Measurements from ENCODE around the gene PPP1R13B.

The PPP1R13B gene

GRCh38 chr14:103762541-103762940 is 84.8 kb downstream of the PPP1R13B start:
- H3K36me3 ChIP-seq (replicated peaks in 1 of 2; ENCODE audit: control insufficient read depth in 2 of 2, insufficient read depth in 2 of 2, low read length in 2 of 2), result no peaks in the 10 kb centered on the region
- H3K4me1 ChIP-seq (ENCODE audit: control insufficient read depth in 2 of 2, insufficient read depth in 1 of 2, low read depth in 1 of 2, low read length in 2 of 2), result peaks cover 2 to 8% of the 10 kb centered on the region in 2 donors
- H4K8ac ChIP-seq (ENCODE audit: low read depth, low read length), result no peak overlapping the region
- no CpG with 5 or more reads among the region's 13 CpGs for WGBS, 2 donors (ENCODE audit: extremely low coverage in 2 of 2, insufficient read length in 2 of 2, insufficient replicate concordance in 1 of 2)
- no peaks in the 10 kb centered on the region for H3K27me3 ChIP-seq (ENCODE audit: control insufficient read depth in 3 of 3, insufficient read depth in 3 of 3, low read depth in 1 of 3, low read length in 3 of 3)
- H3K79me1 ChIP-seq (ENCODE audit: low read depth, low read length), result no peaks in the 10 kb centered on the region
- no peak overlapping the region for H2BK120ac ChIP-seq (ENCODE audit: low read depth, low read length)
- no peak overlapping the region for H3K9ac ChIP-seq (ENCODE audit: low read depth, low read length, poor library complexity)
- H2AK5ac ChIP-seq (ENCODE audit: low read depth, low read length), result no peak overlapping the region
- no peak overlapping the region for H3K27ac ChIP-seq (replicated peaks; ENCODE audit: low read length)
- no peak overlapping the region for H2BK5ac ChIP-seq (ENCODE audit: low read length)
- H3K14ac ChIP-seq (ENCODE audit: low read length), result no peak overlapping the region
- peaks cover 3 to 4% of the 10 kb centered on the region in 2 donors for H3K9me3 ChIP-seq (replicated peaks in 1 of 2; ENCODE audit: control insufficient read depth in 2 of 2, insufficient read depth in 1 of 2, low read depth in 1 of 2, low read length in 2 of 2)
- H3K4me3 ChIP-seq (ENCODE audit: low read length in 2 of 2), result no peak overlapping the region
- no peak overlapping the region for H2BK12ac ChIP-seq (ENCODE audit: low read length)
- H3K18ac ChIP-seq (ENCODE audit: low read length), result no peak overlapping the region
- DNase-seq (ENCODE audit: low spot score), result no peak
- no peak overlapping the region for H3K23ac ChIP-seq (ENCODE audit: low read depth, low read length, poor library complexity)
- H3K4me2 ChIP-seq (ENCODE audit: insufficient read depth, low read length, poor library complexity, severe bottlenecking), result no peak overlapping the region
- no peak overlapping the region for H4K91ac ChIP-seq (ENCODE audit: low read depth, low read length, poor library complexity)
- H3K4ac ChIP-seq (ENCODE audit: low read length), result no peak overlapping the region
- H2BK15ac ChIP-seq (ENCODE audit: low read length), result no peak overlapping the region
- peak overlapping the region; percentile 54 for H2AFZ ChIP-seq (ENCODE audit: low read length)

GRCh38 chr14:103762036-103762435 is 85.3 kb downstream of the PPP1R13B start:
- Histone ChIP-seq H2AFZ (ENCODE audit: low read length) (no peak overlapping the region), H2BK120ac (ENCODE audit: low read depth, low read length) (no peak overlapping the region), H4K91ac (ENCODE audit: low read depth, low read length, poor library complexity) (no peak overlapping the region), H3K4me2 (ENCODE audit: insufficient read depth, low read length, poor library complexity, severe bottlenecking) (no peak overlapping the region), H3K4ac (ENCODE audit: low read length) (no peak overlapping the region), H3K9me3 (replicated peaks in 1 of 2; ENCODE audit: control insufficient read depth in 2 of 2, insufficient read depth in 1 of 2, low read depth in 1 of 2, low read length in 2 of 2) (peaks cover 3 to 4% of the 10 kb centered on the region in 2 donors), H3K4me1 (ENCODE audit: control insufficient read depth in 2 of 2, insufficient read depth in 1 of 2, low read depth in 1 of 2, low read length in 2 of 2) (peaks cover 2 to 8% of the 10 kb centered on the region in 2 donors), H4K8ac (ENCODE audit: low read depth, low read length) (no peak overlapping the region), H3K18ac (ENCODE audit: low read length) (no peak overlapping the region), H3K27ac (replicated peaks; ENCODE audit: low read length) (no peak overlapping the region), H2AK5ac (ENCODE audit: low read depth, low read length) (no peak overlapping the region), H2BK15ac (ENCODE audit: low read length) (no peak overlapping the region), H3K36me3 (replicated peaks in 1 of 2; ENCODE audit: control insufficient read depth in 2 of 2, insufficient read depth in 2 of 2, low read length in 2 of 2) (no peaks in the 10 kb centered on the region), H2BK5ac (ENCODE audit: low read length) (no peak overlapping the region), H3K4me3 (ENCODE audit: low read length in 2 of 2) (no peak overlapping the region), H3K79me1 (ENCODE audit: low read depth, low read length) (no peaks in the 10 kb centered on the region), H3K27me3 (ENCODE audit: control insufficient read depth in 3 of 3, insufficient read depth in 3 of 3, low read depth in 1 of 3, low read length in 3 of 3) (no peaks in the 10 kb centered on the region), H3K14ac (ENCODE audit: low read length) (no peak overlapping the region), H2BK12ac (ENCODE audit: low read length) (no peak overlapping the region), H3K23ac (ENCODE audit: low read depth, low read length, poor library complexity) (no peak overlapping the region), H3K9ac (ENCODE audit: low read depth, low read length, poor library complexity) (no peak overlapping the region)
- no CpG with 5 or more reads among the region's 1 CpG for WGBS, 2 donors (ENCODE audit: extremely low coverage in 2 of 2, insufficient read length in 2 of 2, insufficient replicate concordance in 1 of 2)
- DNase-seq (ENCODE audit: low spot score), result no peak

DNA sequence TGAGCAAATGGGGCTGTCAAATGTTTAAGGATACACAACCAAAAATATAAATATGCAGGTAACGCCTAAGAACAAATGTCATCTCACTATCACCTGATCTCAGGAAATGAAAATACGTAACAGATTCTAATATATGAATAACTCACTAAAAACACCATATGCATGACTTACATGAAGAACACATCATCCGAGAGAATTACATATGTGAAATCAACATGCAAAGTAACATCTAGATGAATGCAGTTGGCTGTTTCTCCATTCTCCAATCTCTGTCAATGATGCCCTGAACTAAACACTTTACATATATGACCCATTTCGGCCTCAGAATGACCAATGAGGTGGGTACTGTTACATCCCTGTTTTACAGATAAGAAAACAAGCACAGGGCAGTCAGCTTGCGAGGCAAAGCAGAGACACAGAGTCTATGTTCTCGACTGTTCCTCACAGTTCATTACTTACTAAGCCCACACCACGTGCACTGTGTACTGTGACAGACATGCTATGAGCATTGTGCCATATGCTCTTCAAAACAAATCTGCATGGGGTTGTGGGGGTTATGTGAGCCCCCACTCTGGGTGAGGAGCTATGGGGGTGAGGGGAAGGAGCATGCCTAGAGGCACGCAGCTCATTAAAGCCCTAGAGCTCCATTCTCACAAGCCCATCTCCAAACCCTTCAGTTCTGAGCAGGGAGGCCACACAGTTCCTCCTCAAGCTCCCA is 89.2 kb downstream of the PPP1R13B start:
- no peak overlapping the region for H3K18ac ChIP-seq (ENCODE audit: low read length)
- H3K23ac ChIP-seq (ENCODE audit: low read depth, low read length, poor library complexity), result no peak overlapping the region
- H3K36me3 ChIP-seq (replicated peaks in 1 of 2; ENCODE audit: control insufficient read depth in 2 of 2, insufficient read depth in 2 of 2, low read length in 2 of 2), result no peaks in the 10 kb centered on the region
- H3K27me3 ChIP-seq (ENCODE audit: control insufficient read depth in 3 of 3, insufficient read depth in 3 of 3, low read depth in 1 of 3, low read length in 3 of 3), result no peaks in the 10 kb centered on the region
- H2AFZ ChIP-seq (ENCODE audit: low read length), result no peak overlapping the region
- DNase-seq (ENCODE audit: low spot score), result no peak
- no peak overlapping the region for H2BK12ac ChIP-seq (ENCODE audit: low read length)
- H3K4ac ChIP-seq (ENCODE audit: low read length), result no peak overlapping the region
- H2BK120ac ChIP-seq (ENCODE audit: low read depth, low read length), result no peak overlapping the region
- H3K27ac ChIP-seq (replicated peaks; ENCODE audit: low read length), result no peak overlapping the region
- WGBS, 2 donors (ENCODE audit: extremely low coverage in 2 of 2, insufficient read length in 2 of 2, insufficient replicate concordance in 1 of 2), result no CpG with 5 or more reads among the region's 8 CpGs
- no peak overlapping the region for H3K4me2 ChIP-seq (ENCODE audit: insufficient read depth, low read length, poor library complexity, severe bottlenecking)
- H3K79me1 ChIP-seq (ENCODE audit: low read depth, low read length), result no peaks in the 10 kb centered on the region
- no peak overlapping the region for H2BK15ac ChIP-seq (ENCODE audit: low read length)
- H3K4me3 ChIP-seq (ENCODE audit: low read length in 2 of 2), result no peak overlapping the region
- no peak overlapping the region for H2BK5ac ChIP-seq (ENCODE audit: low read length)
- no peaks in the 10 kb centered on the region for H3K9me3 ChIP-seq (replicated peaks in 1 of 2; ENCODE audit: control insufficient read depth in 2 of 2, insufficient read depth in 1 of 2, low read depth in 1 of 2, low read length in 2 of 2)
- no peak overlapping the region for H3K9ac ChIP-seq (ENCODE audit: low read depth, low read length, poor library complexity)
- no peak overlapping the region for H3K14ac ChIP-seq (ENCODE audit: low read length)
- peaks cover 2 to 3% of the 10 kb centered on the region in 2 donors for H3K4me1 ChIP-seq (ENCODE audit: control insufficient read depth in 2 of 2, insufficient read depth in 1 of 2, low read depth in 1 of 2, low read length in 2 of 2)
- no peak overlapping the region for H4K8ac ChIP-seq (ENCODE audit: low read depth, low read length)
- H2AK5ac ChIP-seq (ENCODE audit: low read depth, low read length), result no peak overlapping the region
- H4K91ac ChIP-seq (ENCODE audit: low read depth, low read length, poor library complexity), result no peak overlapping the region

DNA sequence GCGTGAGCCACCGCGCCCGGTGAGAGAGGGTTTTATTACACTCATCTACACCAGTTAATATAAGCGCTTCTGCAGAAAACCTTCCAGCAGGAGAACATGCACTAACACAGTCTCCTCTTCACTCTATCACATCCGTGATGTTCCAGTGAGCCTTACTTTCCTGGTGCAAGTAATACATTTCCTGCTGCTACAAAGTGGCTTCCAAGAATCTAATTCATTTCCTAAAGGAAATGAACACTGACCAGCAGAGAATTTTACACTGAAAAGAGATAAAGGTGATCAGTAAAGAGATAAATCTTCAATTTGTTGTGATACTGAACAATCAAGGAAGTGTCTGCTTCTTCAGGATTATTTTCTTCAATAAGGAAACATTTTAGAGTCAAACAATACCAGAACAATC is 92.3 kb downstream of the PPP1R13B start:
- Histone ChIP-seq H3K4me2 (ENCODE audit: insufficient read depth, low read length, poor library complexity, severe bottlenecking) (no peak overlapping the region), H2BK12ac (ENCODE audit: low read length) (no peak overlapping the region), H2AFZ (ENCODE audit: low read length) (no peak overlapping the region), H3K27ac (replicated peaks; ENCODE audit: low read length) (no peak overlapping the region), H3K9me3 (replicated peaks in 1 of 2; ENCODE audit: control insufficient read depth in 2 of 2, insufficient read depth in 1 of 2, low read depth in 1 of 2, low read length in 2 of 2) (no peaks in the 10 kb centered on the region), H2BK120ac (ENCODE audit: low read depth, low read length) (no peak overlapping the region), H3K4me1 (ENCODE audit: control insufficient read depth in 2 of 2, insufficient read depth in 1 of 2, low read depth in 1 of 2, low read length in 2 of 2) (no peaks in the 10 kb centered on the region), H2AK5ac (ENCODE audit: low read depth, low read length) (no peak overlapping the region), H3K14ac (ENCODE audit: low read length) (no peak overlapping the region), H2BK5ac (ENCODE audit: low read length) (no peak overlapping the region), H3K27me3 (ENCODE audit: control insufficient read depth in 3 of 3, insufficient read depth in 3 of 3, low read depth in 1 of 3, low read length in 3 of 3) (no peaks in the 10 kb centered on the region), H2BK15ac (ENCODE audit: low read length) (no peak overlapping the region), H3K18ac (ENCODE audit: low read length) (no peak overlapping the region), H4K8ac (ENCODE audit: low read depth, low read length) (no peak overlapping the region), H3K79me1 (ENCODE audit: low read depth, low read length) (no peaks in the 10 kb centered on the region), H3K4ac (ENCODE audit: low read length) (no peak overlapping the region), H3K23ac (ENCODE audit: low read depth, low read length, poor library complexity) (no peak overlapping the region), H3K9ac (ENCODE audit: low read depth, low read length, poor library complexity) (no peak overlapping the region), H3K4me3 (ENCODE audit: low read length in 2 of 2) (no peak overlapping the region), H3K36me3 (replicated peaks in 1 of 2; ENCODE audit: control insufficient read depth in 2 of 2, insufficient read depth in 2 of 2, low read length in 2 of 2) (no peaks in the 10 kb centered on the region), H4K91ac (ENCODE audit: low read depth, low read length, poor library complexity) (no peak overlapping the region)
- no CpG with 5 or more reads among the region's 6 CpGs for WGBS, 2 donors (ENCODE audit: extremely low coverage in 2 of 2, insufficient read length in 2 of 2, insufficient replicate concordance in 1 of 2)
- no peak for DNase-seq (ENCODE audit: low spot score)
